ENCODE results near the gene NAGK. TPM values are rescaled to one million over a fixed set of nuclear protein-coding genes. Genes with fewer than 3 reads are reported as not detected.

The NAGK gene
- total RNA-seq, 1 donor from 2014 or later: 97.4 TPM

DNA sequence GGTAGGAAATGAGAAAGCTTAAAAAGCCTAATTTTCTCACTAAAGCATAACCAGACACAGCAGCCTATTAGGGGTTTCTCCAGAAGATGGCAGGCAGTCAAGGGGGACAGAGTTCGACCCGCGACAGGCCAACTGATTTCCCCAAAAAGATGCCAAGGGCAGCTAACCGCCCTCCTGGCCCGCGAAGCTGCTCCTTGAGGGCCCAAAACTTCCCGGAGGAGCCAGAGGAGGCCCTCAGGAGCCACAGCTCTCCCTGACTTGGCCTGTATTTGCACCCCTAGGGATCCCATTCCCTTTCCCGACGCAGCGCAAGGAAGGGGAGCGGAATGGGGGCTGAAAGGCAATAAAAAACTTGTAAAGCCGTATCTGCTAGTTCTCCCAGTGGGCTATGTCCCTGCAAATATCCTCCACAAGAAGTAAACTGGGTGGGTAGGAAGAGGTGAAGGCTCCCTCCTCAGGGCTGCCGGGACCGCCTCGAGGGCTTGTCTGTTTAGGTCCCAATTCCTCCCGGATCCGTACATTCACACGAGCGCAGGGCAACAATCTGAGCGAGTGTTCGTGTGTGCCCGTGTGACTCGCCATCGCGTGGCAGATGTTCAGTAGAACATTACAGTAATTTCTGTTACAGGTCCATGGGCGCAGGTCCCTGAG is 756 bp upstream of the NAGK start:
- H3K36me3 ChIP-seq: peaks cover 2% of the 10 kb centered on the region in 2 donors
- DNase-seq (ENCODE audit: low spot score in 2 of 2): no peak
- H3K27ac ChIP-seq: peak overlapping the region; percentile 81 to 97
- TF ChIP-seq, protein P1, sequence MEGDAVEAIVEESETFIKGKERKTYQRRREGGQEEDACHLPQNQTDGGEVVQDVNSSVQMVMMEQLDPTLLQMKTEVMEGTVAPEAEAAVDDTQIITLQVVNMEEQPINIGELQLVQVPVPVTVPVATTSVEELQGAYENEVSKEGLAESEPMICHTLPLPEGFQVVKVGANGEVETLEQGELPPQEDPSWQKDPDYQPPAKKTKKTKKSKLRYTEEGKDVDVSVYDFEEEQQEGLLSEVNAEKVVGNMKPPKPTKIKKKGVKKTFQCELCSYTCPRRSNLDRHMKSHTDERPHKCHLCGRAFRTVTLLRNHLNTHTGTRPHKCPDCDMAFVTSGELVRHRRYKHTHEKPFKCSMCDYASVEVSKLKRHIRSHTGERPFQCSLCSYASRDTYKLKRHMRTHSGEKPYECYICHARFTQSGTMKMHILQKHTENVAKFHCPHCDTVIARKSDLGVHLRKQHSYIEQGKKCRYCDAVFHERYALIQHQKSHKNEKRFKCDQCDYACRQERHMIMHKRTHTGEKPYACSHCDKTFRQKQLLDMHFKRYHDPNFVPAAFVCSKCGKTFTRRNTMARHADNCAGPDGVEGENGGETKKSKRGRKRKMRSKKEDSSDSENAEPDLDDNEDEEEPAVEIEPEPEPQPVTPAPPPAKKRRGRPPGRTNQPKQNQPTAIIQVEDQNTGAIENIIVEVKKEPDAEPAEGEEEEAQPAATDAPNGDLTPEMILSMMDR (IDR thresholded peaks at IDR 0.05): peak in 1 of 3 experiments; percentile 8
- H3K9me3 ChIP-seq: no peaks in the 10 kb centered on the region
- intact Hi-C loops (cut with DNase I): loop anchor here (1.0 to 10.0 kb wide), 6 partner anchors 63 to 773 kb away; partner anchors contain the start of genes ANKRD53, MCEE, MPHOSPH10 and PAIP2B
- peaks cover 6 to 22% of the 10 kb centered on the region in 2 donors for H3K4me1 ChIP-seq
- H3K27me3 ChIP-seq: no peaks in the 10 kb centered on the region
- H3K4me3 ChIP-seq: peak overlapping the region; percentile 66 to 84

DNA sequence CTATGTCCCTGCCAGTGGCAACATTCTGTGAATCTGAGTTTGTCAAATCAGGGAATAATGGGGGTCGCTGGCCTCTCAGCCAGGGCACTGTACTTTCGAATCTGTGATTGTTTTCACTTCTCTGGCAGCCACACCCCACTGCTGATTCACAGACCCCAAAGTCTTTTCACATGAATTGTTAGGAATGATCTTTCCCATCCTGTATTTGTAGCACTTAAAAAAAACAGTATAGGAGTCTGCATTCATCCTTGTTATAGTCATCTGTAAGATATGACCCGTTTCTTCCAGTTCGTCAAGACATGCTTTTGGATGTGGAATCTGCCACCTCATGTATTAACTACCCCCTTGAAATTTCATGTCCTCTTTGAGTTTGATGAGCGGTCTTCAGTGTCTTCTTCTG is 928 bp downstream of the NAGK start:
- DNase-seq (ENCODE audit: low spot score in 2 of 2): no peak
- TF ChIP-seq, protein P1 (IDR thresholded peaks at IDR 0.05): no peak
- H3K9me3 ChIP-seq: no peaks in the 10 kb centered on the region
- no peaks in the 10 kb centered on the region for H3K27me3 ChIP-seq
- intact Hi-C loops (cut with DNase I): loop anchor here (2.0 to 10.0 kb wide), 4 partner anchors 75 to 775 kb away; partner anchors contain the start of genes PAIP2B, SNRPG, TEX261 and ZNF638
- peak overlapping the region; percentile 1 to 97 for H3K27ac ChIP-seq
- peaks cover 14 to 19% of the 10 kb centered on the region in 2 donors for H3K36me3 ChIP-seq
- peak overlapping the region; percentile 66 to 84 for H3K4me3 ChIP-seq
- peaks cover 6 to 22% of the 10 kb centered on the region in 2 donors for H3K4me1 ChIP-seq

DNA sequence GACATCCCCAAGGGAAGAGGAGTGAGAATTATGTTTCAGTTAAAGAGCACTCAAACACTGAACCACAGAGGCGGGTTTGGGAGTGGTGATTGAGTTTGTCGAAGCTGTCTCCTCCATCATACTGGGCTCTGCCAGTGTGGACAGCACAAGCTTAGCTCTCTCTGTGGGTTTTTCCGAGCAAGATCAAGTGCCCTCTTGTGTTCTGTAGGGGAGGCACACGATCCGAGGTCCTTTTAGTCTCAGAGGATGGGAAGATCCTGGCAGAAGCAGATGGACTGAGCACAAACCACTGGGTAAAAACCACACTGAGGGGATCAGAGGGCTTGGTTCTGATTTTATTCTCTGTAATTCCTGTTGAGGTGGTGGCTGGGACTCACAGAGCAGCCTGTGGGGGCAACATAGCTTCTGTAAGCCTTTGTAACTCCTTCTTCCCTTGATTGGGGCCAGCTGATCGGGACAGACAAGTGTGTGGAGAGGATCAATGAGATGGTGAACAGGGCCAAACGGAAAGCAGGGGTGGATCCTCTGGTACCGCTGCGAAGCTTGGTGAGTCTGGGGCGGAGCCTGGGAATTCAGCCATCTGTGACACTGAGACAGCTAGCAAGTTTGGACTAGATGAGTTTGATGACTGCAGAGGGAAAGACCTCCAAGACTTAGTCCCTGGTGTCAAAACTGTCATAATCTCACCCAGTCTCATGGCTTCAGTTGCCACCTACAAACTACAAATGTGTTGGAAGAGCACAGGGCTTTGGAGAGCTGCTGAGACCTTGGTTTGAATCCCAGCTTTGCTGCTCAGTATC is 2.0 kb downstream of the NAGK start:
- no peaks in the 10 kb centered on the region for H3K9me3 ChIP-seq
- H3K27me3 ChIP-seq: no peaks in the 10 kb centered on the region
- TF ChIP-seq, protein P1 (IDR thresholded peaks at IDR 0.05): peak in 1 of 3 experiments; percentile 11
- H3K36me3 ChIP-seq: peaks cover 25 to 30% of the 10 kb centered on the region in 2 donors
- intact Hi-C loops (cut with DNase I): no loop called here
- DNase-seq (ENCODE audit: low spot score in 2 of 2): no peak
- H3K4me3 ChIP-seq: peak overlapping the region in 1 of 2 donors; percentile 84
- no peak overlapping the region for H3K27ac ChIP-seq
- peaks cover 6 to 22% of the 10 kb centered on the region in 2 donors for H3K4me1 ChIP-seq

DNA sequence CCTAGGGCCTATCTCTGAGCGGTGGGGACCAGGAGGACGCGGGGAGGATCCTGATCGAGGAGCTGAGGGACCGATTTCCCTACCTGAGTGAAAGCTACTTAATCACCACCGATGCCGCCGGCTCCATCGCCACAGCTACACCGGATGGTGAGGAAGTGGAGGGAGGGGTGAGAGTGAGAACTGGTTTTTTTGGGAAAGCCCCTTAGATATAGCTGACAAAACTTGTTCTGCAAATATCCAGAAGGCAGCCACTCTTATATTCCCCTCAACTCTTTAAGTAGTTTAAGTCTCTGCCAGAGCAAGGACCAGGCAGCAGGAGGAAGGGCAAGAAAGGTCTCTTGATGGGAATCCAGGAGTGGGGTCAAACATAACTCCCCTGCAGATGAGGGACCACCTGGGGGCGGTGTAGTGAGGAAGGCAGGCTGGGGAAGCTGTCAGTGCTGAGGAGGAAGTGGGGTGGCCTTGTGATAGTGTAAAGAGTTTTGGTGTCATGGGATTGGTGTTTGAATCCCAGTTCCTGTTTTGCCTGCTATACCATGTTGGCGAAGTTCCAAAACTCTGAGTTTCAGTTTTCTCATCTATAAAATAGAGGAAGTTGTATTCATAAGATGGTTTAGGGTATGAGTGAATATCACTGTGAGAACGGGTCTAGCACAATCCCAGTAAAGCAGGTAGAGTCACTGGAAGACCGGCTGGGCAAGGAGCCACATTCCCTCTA is 3.4 kb downstream of the NAGK start:
- TF ChIP-seq, protein P1 (IDR thresholded peaks at IDR 0.05): no peak
- peaks cover 6 to 22% of the 10 kb centered on the region in 2 donors for H3K4me1 ChIP-seq
- no peak overlapping the region for H3K4me3 ChIP-seq
- peak overlapping the region; percentile 2 to 51 for H3K27ac ChIP-seq
- H3K9me3 ChIP-seq: no peaks in the 10 kb centered on the region
- intact Hi-C loops (cut with DNase I): no loop called here
- DNase-seq (ENCODE audit: low spot score in 2 of 2): no peak
- peaks cover 37 to 43% of the 10 kb centered on the region in 2 donors for H3K36me3 ChIP-seq
- H3K27me3 ChIP-seq: no peaks in the 10 kb centered on the region

DNA sequence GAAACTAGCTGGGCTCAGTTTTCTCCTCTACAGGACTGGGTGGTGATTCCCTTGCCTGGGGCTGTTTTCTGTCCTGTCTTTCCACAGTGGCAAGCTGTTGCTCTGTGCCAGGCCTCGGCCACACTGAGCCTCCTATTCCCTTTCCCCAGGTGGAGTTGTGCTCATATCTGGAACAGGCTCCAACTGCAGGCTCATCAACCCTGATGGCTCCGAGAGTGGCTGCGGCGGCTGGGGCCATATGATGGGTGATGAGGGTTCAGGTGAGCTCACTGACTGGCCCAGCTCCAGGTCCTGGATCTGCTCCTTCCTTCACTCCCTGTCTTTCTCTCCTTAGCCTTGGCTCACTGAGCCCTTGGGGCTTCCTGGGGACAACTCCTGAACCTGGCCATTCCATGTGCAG is 4.0 kb downstream of the NAGK start:
- TF ChIP-seq, protein P1 (IDR thresholded peaks at IDR 0.05): no peak
- Histone ChIP-seq H3K27ac (no peak overlapping the region), H3K36me3 (peaks cover 41 to 50% of the 10 kb centered on the region in 2 donors), H3K27me3 (no peaks in the 10 kb centered on the region), H3K9me3 (no peaks in the 10 kb centered on the region), H3K4me1 (peaks cover 6 to 20% of the 10 kb centered on the region in 2 donors), H3K4me3 (no peak overlapping the region)
- DNase-seq (ENCODE audit: low spot score in 2 of 2): no peak
- intact Hi-C loops (cut with DNase I): no loop called here

Data from ascending aorta (tissue), 2 donors.